Measurements from ENCODE around the gene ZNF860. TPM values are rescaled to one million over a fixed set of nuclear protein-coding genes. Genes with fewer than 3 reads are reported as not detected.

Gene ZNF860
- total RNA-seq, 4 donors from 2014 or later = under 0.01 to 0.66 (median 0.28) TPM

- TF ChIP-seq POLR2AphosphoS5 (IDR thresholded peaks at IDR 0.05) (no peak), POLR2A (IDR thresholded peaks at IDR 0.05; ENCODE audit: low read depth) (no peak)
- H3K36me3 ChIP-seq = no peaks in the 10 kb centered on the region
- H3K27ac ChIP-seq (replicated peaks in 1 of 4) = no peak overlapping the region
- H3K9me3 ChIP-seq = no peaks in the 10 kb centered on the region
- intact Hi-C loops (cut with DNase I) = no loop called here
- peaks cover 0 to 10% (median 3%) of the 10 kb centered on the region in 4 donors for H3K4me1 ChIP-seq
- 81% methylated on average over 3 of the region's 4 CpGs for WGBS
- H3K4me3 ChIP-seq = no peak overlapping the region
- no peaks in the 10 kb centered on the region for H3K27me3 ChIP-seq
- DNase-seq (ENCODE audit: extremely low spot score) = peak; percentile 47
These were observed 34.4 kb upstream of the ZNF860 start for GRCh38 chr3:31947162-31947561.

- Histone ChIP-seq H3K36me3 (no peaks in the 10 kb centered on the region), H3K9me3 (no peaks in the 10 kb centered on the region), H3K27me3 (no peaks in the 10 kb centered on the region), H3K4me3 (no peak overlapping the region), H3K27ac (replicated peaks in 1 of 4) (no peak overlapping the region), H3K4me1 (peaks cover 0 to 10% (median 3%) of the 10 kb centered on the region in 4 donors)
- WGBS = 67% methylated on average over 6 of the region's 6 CpGs
- intact Hi-C loops (cut with DNase I) = no loop called here
- TF ChIP-seq EP300 (IDR thresholded peaks at IDR 0.05) (no peak), POLR2AphosphoS5 (IDR thresholded peaks at IDR 0.05) (no peak), CTCF (IDR thresholded peaks at IDR 0.05) (no peak), POLR2A (IDR thresholded peaks at IDR 0.05; ENCODE audit: low read depth) (no peak)
- peak; percentile 74 for DNase-seq (ENCODE audit: extremely low spot score)
These were observed 33.9 kb upstream of the ZNF860 start for GRCh38 chr3:31947671-31948091.

- TF ChIP-seq CTCF (IDR thresholded peaks at IDR 0.05) = no peak
- no peak for TF ChIP-seq POLR2AphosphoS5 (IDR thresholded peaks at IDR 0.05)
- no peak for TF ChIP-seq POLR2A (IDR thresholded peaks at IDR 0.05; ENCODE audit: low read depth)
- no peak for TF ChIP-seq EP300 (IDR thresholded peaks at IDR 0.05)
- Histone ChIP-seq H3K4me1 (peaks cover 0 to 10% (median 3%) of the 10 kb centered on the region in 4 donors), H3K27ac (replicated peaks in 1 of 4) (no peak overlapping the region), H3K36me3 (no peaks in the 10 kb centered on the region), H3K9me3 (no peaks in the 10 kb centered on the region), H3K27me3 (no peaks in the 10 kb centered on the region), H3K4me3 (no peak overlapping the region)
- intact Hi-C loops (cut with DNase I) = no loop called here
- peak; percentile 31 for DNase-seq (ENCODE audit: extremely low spot score)
- WGBS = 79% methylated on average over 6 of the region's 6 CpGs
These were observed 33.3 kb upstream of the ZNF860 start for GRCh38 chr3:31948280-31948679.

- Histone ChIP-seq H3K27ac (replicated peaks in 1 of 4) (no peak overlapping the region), H3K9me3 (peaks cover 0 to 10% (median 10%) of the 10 kb centered on the region in 4 donors), H3K4me3 (no peak overlapping the region), H3K27me3 (no peaks in the 10 kb centered on the region), H3K36me3 (no peaks in the 10 kb centered on the region), H3K4me1 (peaks cover 0 to under 1% (median 0%) of the 10 kb centered on the region in 4 donors)
- WGBS = 75% methylated on average over 4 of the region's 4 CpGs
- intact Hi-C loops (cut with DNase I) = no loop called here
- TF ChIP-seq CTCF (IDR thresholded peaks at IDR 0.05) = no peak
- TF ChIP-seq EP300 (IDR thresholded peaks at IDR 0.05) = no peak
- TF ChIP-seq POLR2AphosphoS5 (IDR thresholded peaks at IDR 0.05) = no peak
- no peak for TF ChIP-seq POLR2A (IDR thresholded peaks at IDR 0.05; ENCODE audit: low read depth)
- DNase-seq (ENCODE audit: extremely low spot score) = peak; percentile 37
These were observed 29.3 kb upstream of the ZNF860 start for GRCh38 chr3:31952205-31952604.

- TF ChIP-seq POLR2A (IDR thresholded peaks at IDR 0.05; ENCODE audit: low read depth) = no peak
- TF ChIP-seq EP300 (IDR thresholded peaks at IDR 0.05) = no peak
- TF ChIP-seq CTCF (IDR thresholded peaks at IDR 0.05) = no peak
- no peak for TF ChIP-seq POLR2AphosphoS5 (IDR thresholded peaks at IDR 0.05)
- Histone ChIP-seq H3K27me3 (no peaks in the 10 kb centered on the region), H3K4me1 (peaks cover 0 to 9% (median under 1%) of the 10 kb centered on the region in 4 donors), H3K27ac (replicated peaks in 1 of 4) (no peak overlapping the region), H3K4me3 (no peak overlapping the region), H3K36me3 (no peaks in the 10 kb centered on the region), H3K9me3 (peaks cover 0 to 10% (median 10%) of the 10 kb centered on the region in 4 donors)
- 82% methylated on average over 7 of the region's 7 CpGs for WGBS
- DNase-seq (ENCODE audit: extremely low spot score) = peak; percentile 39
- intact Hi-C loops (cut with DNase I) = no loop called here
These were observed 28.5 kb upstream of the ZNF860 start for GRCh38 chr3:31953091-31953490.

Measured in esophagus muscularis mucosa (tissue), 4 donors.